BJ (cell line): ENCODE data around the gene MT1G. TPM values are rescaled to one million over a fixed set of nuclear protein-coding genes. Genes with fewer than 3 reads are reported as not detected.

Experiments used
- CTCF ChIA-PET: fragments of 350-600 bp; formaldehyde crosslinking; extraction: SDS; loops from one replicate; lab custom pipeline; 2021; ENCODE audit warnings: antibody characterized with exemption, inconsistent platforms; lab: Yijun Ruan, JAX
- POLR2A ChIA-PET: fragments of 300-600 bp; sonication (Branson Sonifier 250); formaldehyde crosslinking; extraction: SDS; loops from one replicate; lab custom pipeline; 2021; ENCODE audit warnings: antibody characterized with exemption; lab: Charles Lee
- DNase-seq: peaks from one replicate; pipeline ENCODE4 v3.0.0-alpha.2; 2011; ENCODE audit warnings: low read depth
- H3K27me3 ChIP-seq: 2 replicates; pipeline ENCODE4 v1.6.0; 2011; ENCODE audit warnings: low read length; ENCODE audit not compliant: control insufficient read depth, insufficient read depth
- H3K36me3 ChIP-seq: 2 replicates; pipeline ENCODE4 v1.5.1; 2011; ENCODE audit warnings: low read length; ENCODE audit not compliant: control insufficient read depth, insufficient read depth
- H3K4me3 ChIP-seq: 2 replicates; pipeline ENCODE4 v1.5.1; 2011; ENCODE audit warnings: low read depth, mild to moderate bottlenecking, control low read depth, low read length
- CTCF ChIP-seq: IDR thresholded peaks from 2 replicates; pipeline ENCODE4 v1.5.1; 2011; ENCODE audit warnings: low read depth, mild to moderate bottlenecking, control low read depth, inconsistent platforms, low read length, moderate library complexity; ENCODE audit not compliant: insufficient read depth
- polyA plus RNA-seq: library from polyadenylated mRNA; depleted of rRNA; stranded (reverse); fragments of >200 nt; gene quantifications from 2 replicates; pipeline ENCODE4 v1.2.3, GENCODE V29; 2011

MT1G gene
- polyA plus RNA-seq, 1 experiment: 2.9 TPM

- H3K27me3 ChIP-seq: peaks cover 33% of the 10 kb centered on the region
- H3K36me3 ChIP-seq: no peaks in the 10 kb centered on the region
- ChIA-PET CTCF (interaction anchor here (0.8 to 2.1 kb wide), 3 partner anchors 8 to 43 kb away, joined by 4 to 5 read pairs (median 4); no protein-coding TSS in a partner anchor), POLR2A (no interaction called here)
- no peak for DNase-seq
- no peak for TF ChIP-seq CTCF
- H3K4me3 ChIP-seq: no peak overlapping the region
Observed at GRCh38 chr16:56643833-56644232, 24.0 kb downstream of the MT1G start.

DNA sequence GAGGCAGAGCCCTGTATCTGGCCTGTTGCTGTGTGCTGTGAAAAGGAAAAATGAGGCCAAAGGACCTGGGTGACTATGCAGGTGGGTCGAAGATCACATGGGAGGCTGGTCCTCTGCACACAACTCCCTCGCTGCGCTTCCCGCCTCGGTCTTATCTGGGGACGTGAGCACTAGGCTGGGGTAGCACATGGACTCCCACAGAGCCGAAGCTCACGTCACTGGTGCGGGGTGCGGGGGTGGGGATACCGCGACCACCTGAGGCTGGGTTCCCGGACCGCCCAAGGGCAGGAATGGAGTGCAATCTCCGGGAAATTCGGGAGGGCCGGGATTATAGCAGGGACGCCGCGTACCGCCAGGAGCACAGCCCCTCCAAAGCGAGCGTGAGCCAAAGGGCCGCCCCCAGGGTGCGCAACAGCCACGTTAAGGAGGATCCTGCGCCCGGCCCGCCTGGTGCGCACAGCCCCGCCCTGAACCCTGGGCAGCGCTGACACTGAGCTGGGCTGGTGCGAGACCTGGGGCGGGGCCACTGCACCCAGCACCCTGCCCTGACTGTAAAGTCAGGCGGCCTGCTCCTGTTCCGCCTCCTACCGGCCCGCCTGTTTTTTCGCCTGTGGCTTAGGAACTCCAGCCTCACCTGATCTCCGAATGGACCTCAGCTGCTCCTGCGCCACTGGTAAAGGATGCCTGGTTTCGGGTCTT, 24.6 kb downstream of the MT1G start:
- peak overlapping the region; percentile 15; the same call in 1 of the 2 replicates for H3K4me3 ChIP-seq
- CTCF ChIA-PET: interaction anchor here (0.8 to 2.1 kb wide), 4 partner anchors 9 to 42 kb away, joined by 3 to 5 read pairs (median 4); no protein-coding TSS in a partner anchor

GRCh38 chr16:56641166-56641565, 26.7 kb downstream of the MT1G start:
- DNase-seq: no peak
- ChIA-PET CTCF (interaction anchor here (1.2 kb wide), 1 partner anchor 11 kb away, joined by 3 read pairs; no protein-coding TSS in a partner anchor), POLR2A (interaction anchor here (0.8 kb wide), 1 partner anchor 1082 kb away, joined by 3 read pairs; no protein-coding TSS in a partner anchor)
- no peaks in the 10 kb centered on the region for H3K36me3 ChIP-seq
- H3K27me3 ChIP-seq: peaks cover 27% of the 10 kb centered on the region
- H3K4me3 ChIP-seq: no peak overlapping the region
- TF ChIP-seq CTCF: no peak

More for the DNA sequence above, 24.6 kb downstream of the MT1G start:
- Histone ChIP-seq H3K36me3 (no peaks in the 10 kb centered on the region), H3K27me3 (peaks cover 27% of the 10 kb centered on the region)
- POLR2A ChIA-PET: no interaction called here
- no peak for DNase-seq
- TF ChIP-seq CTCF: peak; percentile 47

DNA sequence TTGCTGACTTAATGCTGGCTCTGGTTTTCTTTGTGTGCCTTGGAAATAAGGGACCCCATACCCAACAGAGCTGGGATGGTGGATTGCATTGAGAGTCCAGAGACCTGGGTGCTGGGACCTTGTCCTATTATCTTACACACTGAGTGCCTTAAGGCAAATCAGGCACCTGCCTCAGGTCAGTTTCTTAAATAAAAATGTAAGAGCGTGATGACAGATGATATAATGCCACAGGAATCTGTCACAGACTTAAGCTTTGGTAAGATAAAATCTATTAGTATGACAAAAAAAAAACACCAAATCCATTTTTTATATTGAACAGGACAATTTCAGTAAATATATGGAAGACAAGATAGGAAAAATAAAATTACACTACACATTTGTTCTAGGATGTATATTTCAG, 27.8 kb downstream of the MT1G start:
- CTCF ChIA-PET: no interaction called here
- no peak for TF ChIP-seq CTCF
- Histone ChIP-seq H3K4me3 (no peak overlapping the region), H3K36me3 (no peaks in the 10 kb centered on the region), H3K27me3 (peaks cover 25% of the 10 kb centered on the region)
- POLR2A ChIA-PET: interaction anchor here (0.8 kb wide), 1 partner anchor 1081 kb away, joined by 3 read pairs; no protein-coding TSS in a partner anchor
- no peak for DNase-seq

DNA sequence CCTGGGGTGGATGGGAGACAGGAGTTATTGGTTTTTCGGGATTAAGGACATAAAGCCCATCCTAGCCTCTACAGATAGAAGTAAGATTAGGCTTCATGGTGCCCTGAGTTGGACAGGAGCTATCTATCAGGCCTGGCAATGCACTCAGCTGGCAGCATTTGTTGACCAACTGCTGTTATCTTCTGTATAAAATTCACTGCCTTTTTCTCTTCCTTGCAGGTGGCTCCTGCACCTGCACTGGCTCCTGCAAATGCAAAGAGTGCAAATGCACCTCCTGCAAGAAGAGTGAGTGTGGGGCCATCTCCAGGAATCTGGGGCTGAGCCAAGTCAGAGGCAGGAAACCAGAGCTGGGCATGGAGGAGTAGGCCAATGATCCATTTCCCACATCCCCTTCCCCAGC, 28.8 kb downstream of the MT1G start:
- DNase-seq: no peak
- Histone ChIP-seq H3K27me3 (peaks cover 33% of the 10 kb centered on the region), H3K4me3 (no peak overlapping the region), H3K36me3 (no peaks in the 10 kb centered on the region)
- POLR2A ChIA-PET: no interaction called here
- no peak for TF ChIP-seq CTCF
- CTCF ChIA-PET: interaction anchor here (0.7 kb wide), 1 partner anchor 39 kb away, joined by 3 read pairs; no protein-coding TSS in a partner anchor
